IMR-90 (cell line): Measurements from ENCODE around the gene ATG4A. TPM values are rescaled to one million over a fixed set of nuclear protein-coding genes. Genes with fewer than 3 reads are reported as not detected.

Source experiments
- ATAC-seq: fragments of 200-7000 bp; cut with Tn5 transposase; 2 replicates; pipeline ENCODE4 v1.9.1; 2020; ENCODE audit warnings: low read depth, mild to moderate bottlenecking, moderate library complexity
- BruUV-seq: library from RNA; stranded (reverse); fragments of 400-500 nt; replicated peaks from 2 replicates; lab custom pipeline; 2021; lab: Mats Ljungman, UMichigan
- CTCF ChIA-PET: fragments of 300-600 bp; formaldehyde crosslinking; extraction: SDS; loops from one replicate; lab custom pipeline; 2021; ENCODE audit warnings: antibody characterized with exemption; lab: Yijun Ruan, JAX
- POLR2A ChIA-PET: fragments of 300-600 bp; sonication (Branson Sonifier 250); formaldehyde crosslinking; loops from one replicate; lab custom pipeline; 2022; ENCODE audit warnings: antibody characterized with exemption; ENCODE audit not compliant: unreplicated experiment; lab: Charles Lee
- DNase-seq: peaks from one replicate; pipeline ENCODE4 v3.0.0; 2013
- H2AFZ ChIP-seq: replicated peaks from 2 replicates; pipeline ENCODE3; 2013; ENCODE audit warnings: low read length, mild to moderate bottlenecking; ENCODE audit not compliant: poor library complexity
- H2AK5ac ChIP-seq: 2 replicates; pipeline ENCODE4 v1.6.1; 2013; ENCODE audit warnings: low read depth, low read length, inconsistent platforms
- H2AK9ac ChIP-seq: replicated peaks from 2 replicates; pipeline ENCODE3; 2013; ENCODE audit warnings: mild to moderate bottlenecking, low read depth, low read length, moderate library complexity; ENCODE audit not compliant: poor library complexity
- H2BK120ac ChIP-seq: 2 replicates; pipeline ENCODE4 v1.6.1; 2013; ENCODE audit warnings: low read depth, low read length, inconsistent platforms
- H2BK15ac ChIP-seq: 3 replicates; pipeline ENCODE4 v1.6.1; 2013; ENCODE audit warnings: low read depth, low read length, inconsistent platforms
- H2BK20ac ChIP-seq: 2 replicates; pipeline ENCODE4 v1.6.1; 2013; ENCODE audit warnings: low read depth, mild to moderate bottlenecking, inconsistent platforms, low read length, moderate library complexity
- H2BK5ac ChIP-seq: 2 replicates; pipeline ENCODE4 v1.6.1; 2013; ENCODE audit warnings: mild to moderate bottlenecking, low read depth, low read length, inconsistent platforms; ENCODE audit not compliant: poor library complexity, severe bottlenecking
- H3K14ac ChIP-seq: replicated peaks from 2 replicates; pipeline ENCODE4 v1.6.1; 2013; ENCODE audit warnings: low read depth, low read length, inconsistent platforms
- H3K18ac ChIP-seq: 2 replicates; pipeline ENCODE4 v1.6.1; 2013; ENCODE audit warnings: low read depth, low read length, control low read depth
- H3K23ac ChIP-seq: 2 replicates; pipeline ENCODE4 v1.6.1; 2013; ENCODE audit warnings: low read depth, low read length, inconsistent platforms
- H3K27ac ChIP-seq: 2 replicates; pipeline ENCODE4 v1.5.1; 2013; ENCODE audit warnings: mild to moderate bottlenecking, control low read depth, low read length; ENCODE audit not compliant: insufficient read depth
- H3K27me3 ChIP-seq: 2 replicates; pipeline ENCODE4 v1.6.1; 2013; ENCODE audit warnings: low read length; ENCODE audit not compliant: control insufficient read depth, insufficient read depth
- H3K36me3 ChIP-seq: 2 replicates; pipeline ENCODE4 v1.6.1; 2013; ENCODE audit warnings: low read length, mixed read lengths; ENCODE audit not compliant: control insufficient read depth, insufficient read depth
- H3K4ac ChIP-seq: 2 replicates; pipeline ENCODE4 v1.6.1; 2013; ENCODE audit warnings: low read depth, low read length, inconsistent platforms
- H3K4me1 ChIP-seq: 2 replicates; pipeline ENCODE4 v1.6.1; 2013; ENCODE audit warnings: low read length, mixed read lengths; ENCODE audit not compliant: control insufficient read depth, insufficient read depth
- H3K4me2 ChIP-seq: 2 replicates; pipeline ENCODE4 v1.6.1; 2013; ENCODE audit warnings: low read depth, mild to moderate bottlenecking, control low read depth, low read length, moderate library complexity
- H3K4me3 ChIP-seq: 2 replicates; pipeline ENCODE4 v1.5.1; 2013; ENCODE audit warnings: low read depth, mild to moderate bottlenecking, control low read depth, low read length, moderate library complexity; ENCODE audit not compliant: insufficient read depth
- H3K56ac ChIP-seq: 2 replicates; pipeline ENCODE4 v1.6.1; 2013; ENCODE audit warnings: low read length, inconsistent platforms; ENCODE audit not compliant: insufficient read depth; ENCODE audit errors: extremely low read depth
- H3K79me1 ChIP-seq, 2 experiments: 2 replicates each; pipeline ENCODE4 v1.6.1; 2013; ENCODE audit warnings: low read length in 2 of 2, inconsistent platforms in 1 of 2, low read depth in 1 of 2
- H3K9ac ChIP-seq: 2 replicates; pipeline ENCODE4 v1.6.1; 2013; ENCODE audit warnings: low read depth, low read length, control low read depth
- H3K9me1 ChIP-seq: 2 replicates; pipeline ENCODE4 v1.6.1; 2013; ENCODE audit warnings: low read length, inconsistent platforms; ENCODE audit not compliant: insufficient read depth
- H3K9me3 ChIP-seq: 2 replicates; pipeline ENCODE4 v1.6.1; 2013; ENCODE audit warnings: low read length; ENCODE audit not compliant: control insufficient read depth, insufficient read depth
- H4K20me1 ChIP-seq: 2 replicates; pipeline ENCODE4 v1.6.1; 2013; ENCODE audit warnings: low read length, inconsistent platforms; ENCODE audit not compliant: insufficient read depth
- H4K5ac ChIP-seq: 2 replicates; pipeline ENCODE4 v1.6.1; 2013; ENCODE audit warnings: mild to moderate bottlenecking, low read depth, low read length, control low read depth
- H4K8ac ChIP-seq, 2 experiments: 2 replicates each; pipeline ENCODE4 v1.6.1; 2013; ENCODE audit warnings: low read depth in 2 of 2, low read length in 2 of 2, control low read depth in 1 of 2, inconsistent platforms in 1 of 2
- H4K91ac ChIP-seq: 2 replicates; pipeline ENCODE4 v1.6.1; 2013; ENCODE audit warnings: low read depth, low read length, inconsistent platforms; ENCODE audit not compliant: insufficient read depth
- BHLHE40 ChIP-seq: fragments of 150-350 bp; IDR thresholded peaks from 2 replicates; pipeline ENCODE4 v1.6.1; 2016; ENCODE audit warnings: mild to moderate bottlenecking, low read depth, low read length
- CTCF ChIP-seq: conservative IDR thresholded peaks from 2 replicates; pipeline ENCODE4 v1.5.1; 2012; ENCODE audit warnings: mild to moderate bottlenecking, low read depth, low read length, improper control_type of control experiment
- ELK1 ChIP-seq: fragments of 150-350 bp; IDR thresholded peaks from 2 replicates; pipeline ENCODE4 v1.6.1; 2016; ENCODE audit warnings: low read depth, mild to moderate bottlenecking, low read length, moderate library complexity, borderline replicate concordance
- FOS ChIP-seq: fragments of 150-350 bp; IDR thresholded peaks from 2 replicates; pipeline ENCODE4 v1.6.1; 2016; ENCODE audit warnings: low read depth, low read length
- MAZ ChIP-seq: IDR thresholded peaks from 2 replicates; pipeline ENCODE4 v1.6.1; 2012; ENCODE audit warnings: low read depth, mild to moderate bottlenecking, low read length, improper control_type of control experiment, moderate library complexity, borderline replicate concordance
- MXI1 ChIP-seq: IDR thresholded peaks from 2 replicates; pipeline ENCODE4 v1.6.1; 2012; ENCODE audit warnings: low read depth, mild to moderate bottlenecking, low read length, moderate library complexity, borderline replicate concordance
- POLR2A ChIP-seq: IDR thresholded peaks from 2 replicates; pipeline ENCODE4 v1.6.1; 2012; ENCODE audit warnings: mild to moderate bottlenecking, low read depth, low read length
- RAD21 ChIP-seq: IDR thresholded peaks from 2 replicates; pipeline ENCODE4 v1.6.1; 2012; ENCODE audit warnings: low read length, improper control_type of control experiment
- RFX5 ChIP-seq: IDR thresholded peaks from 2 replicates; pipeline ENCODE4 v1.8.0; 2012; ENCODE audit warnings: low read depth, mild to moderate bottlenecking, low read length, moderate library complexity
- WGBS, 2 experiments: methylation state at CpG; one replicate each; pipeline versions ENCODE4 v1.1.5 to v1.1.7; 2013; ENCODE audit warnings: missing lambda C conversion rate in 2 of 2; ENCODE audit not compliant: insufficient read length in 1 of 2; ENCODE audit errors: extremely low coverage in 2 of 2; 5-methylcytosine and 5-hydroxymethylcytosine counted together
- dilution Hi-C: fragments of 300-500 bp; cut with HindIII; formaldehyde crosslinking; loops from one replicate; pipeline ENCODE4 v1.14.3; 2018; ENCODE audit warnings: low sequenced_read_pairs; ENCODE audit not compliant: unreplicated experiment
- in situ Hi-C: fragments of 300-500 bp; cut with MboI; formaldehyde crosslinking; loops from 3 replicates; pipeline ENCODE4 v1.14.3; 2019; ENCODE audit warnings: low sequenced_read_pairs, inconsistent platforms, mixed read lengths
- intact Hi-C: fragments of 100-400 bp; cut with micrococcal nuclease; formaldehyde crosslinking; loops from 2 replicates; pipeline ENCODE4 v1.10.0; 2022
- polyA plus RNA-seq, 3 experiments: library from polyadenylated mRNA; depleted of rRNA; stranded (reverse); fragments of >200 nt; gene quantifications; 2 replicates each; pipeline ENCODE4 v1.2.3, GENCODE V29; 2012; ENCODE audit warnings: low replicate concordance in 1 of 3
- total RNA-seq: library from RNA; depleted of rRNA; stranded (reverse); fragments of >200 nt; gene quantifications from 2 replicates; pipeline ENCODE4 v1.2.3, GENCODE V29; 2012

The ATG4A gene
- total and polyA plus RNA-seq, 2 of the 4 experiments (the other 2 are of a cell fraction), result 8.2 to 14.7 TPM

GRCh38 chrX:108171671-108172070 lies 80.1 kb downstream of the ATG4A start:
- ChIA-PET CTCF (no interaction called here), POLR2A (no interaction called here)
- Histone ChIP-seq H2AFZ (no peak overlapping the region), H3K4me1 (no peaks in the 10 kb centered on the region), H3K9ac (no peak overlapping the region), H3K36me3 (no peaks in the 10 kb centered on the region), H3K27me3 (peaks cover 10% of the 10 kb centered on the region; the same call in 1 of the 2 replicates), H4K8ac (no peak overlapping the region), H2BK5ac (no peak overlapping the region), H2AK5ac (no peak overlapping the region), H3K4me3 (no peak overlapping the region), H4K91ac (no peak overlapping the region), H3K79me1 (no peaks in the 10 kb centered on the region), H3K9me3 (no peaks in the 10 kb centered on the region), H2BK20ac (no peak overlapping the region), H2BK120ac (no peak overlapping the region), H2AK9ac (no peak overlapping the region), H3K18ac (no peak overlapping the region), H4K5ac (no peak overlapping the region), H3K56ac (no peak overlapping the region), H3K27ac (no peak overlapping the region), H3K4me2 (no peak overlapping the region), H3K9me1 (no peaks in the 10 kb centered on the region; the same call in none of the 2 replicates), H3K23ac (no peak overlapping the region), H3K14ac (no peak overlapping the region), H4K20me1 (no peaks in the 10 kb centered on the region), H2BK15ac (no peak overlapping the region), H3K4ac (no peak overlapping the region)
- dilution Hi-C loops (no loop called here), intact Hi-C loops (no loop called here), in situ Hi-C loops (no loop called here)
- DNase-seq (no peak), ATAC-seq (no peak)
- 82% methylated on average over 3 of the region's 4 CpGs; no CpG with 5 or more reads in 1 of the 2 experiments for WGBS, 2 experiments
- no TSS peak for BruUV-seq
- no peak for TF ChIP-seq POLR2A
- no peak for TF ChIP-seq RAD21
- TF ChIP-seq ELK1, result no peak
- TF ChIP-seq BHLHE40, result no peak
- TF ChIP-seq RFX5, result no peak
- no peak for TF ChIP-seq FOS
- no peak for TF ChIP-seq MXI1
- no peak for TF ChIP-seq CTCF
- no peak for TF ChIP-seq MAZ
